K562 (cell line): ENCODE measurements around the gene HTRA3. TPM values are rescaled to one million over a fixed set of nuclear protein-coding genes. Genes with fewer than 3 reads are reported as not detected.

Experiments
- ATAC-seq: fragments of 200-7000 bp; cut with Tn5 transposase; 3 replicates; pipeline ENCODE4 v1.9.1; 2020; ENCODE audit warnings: moderate library complexity
- BruUV-seq: library from RNA; stranded (reverse); fragments of 400-500 nt; replicated peaks from 2 replicates; lab custom pipeline; 2021; lab: Mats Ljungman, UMichigan
- CTCF ChIA-PET: fragments of 300-600 bp; formaldehyde crosslinking; extraction: SDS; loops from one replicate; lab custom pipeline; 2021; ENCODE audit warnings: low intra/inter-chr PET ratio; lab: Yijun Ruan, JAX
- POLR2A ChIA-PET: fragments of 300-600, 350-650 bp; sonication (Branson Sonifier 250); formaldehyde crosslinking; extraction: SDS; loops from one replicate; lab custom pipeline; 2021; ENCODE audit warnings: antibody characterized with exemption, inconsistent platforms; lab: Yijun Ruan, JAX
- DNase-seq, 4 experiments: peaks; one replicate each; pipeline versions ENCODE4 v3.0.0 to v3.0.0-alpha.2; 2011 to 2018; ENCODE audit warnings: low spot score in 3 of 4, mixed read lengths in 3 of 4; ENCODE audit errors: extremely low read depth in 1 of 4
- FAIRE-seq: peaks from 2 replicates; lab custom pipeline; 2011; peaks lifted over from hg19 to GRCh38; lab: Jason Lieb, UNC
- H2AFZ ChIP-seq: 2 replicates; pipeline ENCODE4 v1.6.0; 2011; ENCODE audit warnings: low read depth, low read length, control low read depth, inconsistent platforms
- H3K27ac ChIP-seq: fragments of 200-600 bp; 3 replicates; pipeline ENCODE4 v1.8.0; 2011; ENCODE audit warnings: low read depth, mild to moderate bottlenecking, control low read depth, inconsistent platforms, low read length, moderate library complexity, mixed read lengths; ENCODE audit errors: extremely low read depth
- H3K27me3 ChIP-seq, 2 experiments: fragments of 300-600 bp in 1 of 2; 2 replicates in 1 of 2; 3 replicates in 1 of 2; pipeline versions ENCODE4 v1.6.0 to v1.8.0; 2011; ENCODE audit warnings: inconsistent platforms in 2 of 2, low read length in 2 of 2, mild to moderate bottlenecking in 1 of 2, mixed read lengths in 1 of 2, moderate library complexity in 1 of 2; ENCODE audit not compliant: control insufficient read depth in 2 of 2, insufficient read depth in 2 of 2
- H3K36me3 ChIP-seq: fragments of 300-600 bp; 3 replicates; pipeline ENCODE4 v1.8.0; 2011; ENCODE audit warnings: mild to moderate bottlenecking, low read length, inconsistent platforms; ENCODE audit not compliant: control insufficient read depth, insufficient read depth
- H3K4me1 ChIP-seq, 2 experiments: fragments of 200-600 bp in 1 of 2; replicated peaks in 1 of 2; 2 replicates in 1 of 2; 3 replicates in 1 of 2; pipeline versions ENCODE4 v1.5.1 to v1.8.0; 2011; ENCODE audit warnings: inconsistent platforms in 2 of 2, low read length in 2 of 2, mild to moderate bottlenecking in 1 of 2, mixed read lengths in 1 of 2, moderate library complexity in 1 of 2; ENCODE audit not compliant: control insufficient read depth in 2 of 2, insufficient read depth in 2 of 2
- H3K4me2 ChIP-seq: 2 replicates; pipeline ENCODE4 v1.6.1; 2011; ENCODE audit warnings: low read length, control low read depth, inconsistent platforms, mixed read lengths; ENCODE audit not compliant: insufficient read depth
- H3K4me3 ChIP-seq: fragments of 200-600 bp; sonication (generic), shearing (Covaris generic); 2 replicates; pipeline ENCODE4 v1.5.1; 2016; ENCODE audit warnings: control low read depth, inconsistent platforms
- H3K79me2 ChIP-seq: fragments of 200-600 bp; 3 replicates; pipeline ENCODE4 v1.8.0; 2011; ENCODE audit warnings: low read length, inconsistent platforms; ENCODE audit not compliant: control insufficient read depth, insufficient read depth
- H3K9ac ChIP-seq, 2 experiments: 2 replicates each; pipeline versions ENCODE4 v1.6.0 to v1.6.1; 2011; ENCODE audit warnings: low read depth in 2 of 2, low read length in 2 of 2, control low read depth in 1 of 2, inconsistent platforms in 1 of 2, mild to moderate bottlenecking in 1 of 2, mixed read lengths in 1 of 2; ENCODE audit not compliant: insufficient read depth in 1 of 2
- H3K9me1 ChIP-seq: one replicate; pipeline ENCODE4 v1.6.0; 2011; ENCODE audit warnings: inconsistent platforms, mild to moderate bottlenecking, low read length, moderate library complexity; ENCODE audit not compliant: control insufficient read depth, insufficient read depth
- H3K9me3 ChIP-seq: replicated peaks from 2 replicates; pipeline ENCODE4 v1.5.1; 2011; ENCODE audit warnings: low read depth, low read length, inconsistent platforms; ENCODE audit not compliant: control insufficient read depth, insufficient read depth
- H4K20me1 ChIP-seq: replicated peaks from 2 replicates; pipeline ENCODE4 v1.6.1; 2011; ENCODE audit warnings: low read length, inconsistent platforms, mixed read lengths; ENCODE audit not compliant: control insufficient read depth, insufficient read depth
- E2F5 ChIP-seq: sonication (generic); formaldehyde crosslinking; IDR thresholded peaks from 2 replicates; pipeline ENCODE4 v1.8.0; 2022; ENCODE audit warnings: mild to moderate bottlenecking, missing genetic modification reagents
- MXD1 ChIP-seq: fragments of 250-450 bp; sonication (Bioruptor Pico); IDR thresholded peaks from 2 replicates; pipeline ENCODE4 v1.8.0; 2021; ENCODE audit warnings: borderline replicate concordance, mild to moderate bottlenecking, moderate library complexity; ENCODE audit not compliant: poor library complexity, severe bottlenecking
- TSHZ1 ChIP-seq: fragments of 250-450 bp; sonication (Bioruptor Pico); IDR thresholded peaks from 2 replicates; pipeline ENCODE4 v1.4.0; 2020; ENCODE audit warnings: mild to moderate bottlenecking, moderate library complexity
- ZMIZ1 ChIP-seq, 2 experiments: fragments of 150-350 bp in 1 of 2; IDR thresholded peaks; 2 replicates each; pipeline ENCODE4 v1.6.1; 2012 to 2016; ENCODE audit warnings: low read depth in 2 of 2, low read length in 2 of 2, mild to moderate bottlenecking in 1 of 2, moderate library complexity in 1 of 2
- WGBS: fragments of 100-300 bp; shearing (Covaris generic); methylation state at CpG from one replicate; pipeline ENCODE4 v1.1.6; 2016; ENCODE audit warnings: low coverage, mixed read lengths; ENCODE audit not compliant: insufficient coverage; ENCODE audit errors: missing lambda C conversion rate; 5-methylcytosine and 5-hydroxymethylcytosine counted together
- in situ Hi-C: fragments of 300-500 bp; cut with MboI; formaldehyde crosslinking; loops from 4 replicates; pipeline ENCODE4 v1.15.0; 2018; ENCODE audit warnings: inconsistent platforms, mixed read lengths
- intact Hi-C: fragments of 100-400 bp; cut with micrococcal nuclease; formaldehyde crosslinking; loops from 2 replicates; pipeline ENCODE4 v1.14.2; 2022
- polyA plus RNA-seq, 8 experiments: library from polyadenylated mRNA; depleted of rRNA in 4 of 8; stranded (reverse) in 5 of 8; unstranded in 3 of 8; fragments of >200 nt; fragmentation: Nextera tagmentation in 2 of 8; fragmentation: Illumina TruSeq in 1 of 8; extraction: Ambion mirVana in 2 of 8; extraction: Trizol in 1 of 8; gene quantifications; 2 replicates each; pipeline versions ENCODE4 v1.2.1 to v1.2.3, GENCODE V29; 2011 to 2014; ENCODE audit warnings: inconsistent platforms in 1 of 8, missing spikeins in 1 of 8
- total RNA-seq, 7 experiments: library from RNA; depleted of rRNA in 6 of 7; stranded (reverse); fragments of >200 nt in 6 of 7; fragmentation: Illumina TruSeq in 2 of 7; extraction: Trizol in 2 of 7; gene quantifications; 2 replicates each; pipeline versions ENCODE4 v1.2.1 to v1.2.3, GENCODE V29; 2011 to 2021; ENCODE audit warnings: low replicate concordance in 1 of 7

HTRA3 gene
- total and polyA plus RNA-seq, 9 of the 15 experiments (the other 6 are each of a cell fraction or from before 2014, with no cell fraction given) = 0.04 TPM; not detected in 8

- no peak for ATAC-seq
These were observed 38.2 kb downstream of the HTRA3 start for GRCh38 chr4:8307714-8308113.

More at GRCh38 chr4:8307714-8308113, 38.2 kb downstream of the HTRA3 start:
- H3K27me3 ChIP-seq = peaks cover 0 to 8% of the 10 kb centered on the region in 2 experiments; a peak in 1 of 5 replicates
- no peaks in the 10 kb centered on the region for H3K79me2 ChIP-seq
- H3K4me1 ChIP-seq = peaks cover 20 to 64% of the 10 kb centered on the region in 2 experiments; a peak in 4 of 5 replicates
- H3K4me3 ChIP-seq = no peak overlapping the region
- POLR2A ChIA-PET = interaction anchor here (1.2 to 2.0 kb wide), 2 partner anchors 12 to 21 kb away, joined by 6 read pairs; no protein-coding TSS in a partner anchor
- CTCF ChIA-PET = no interaction called here
- TF ChIP-seq TSHZ1 (CRISPR knock-in tag) (no peak), MXD1 (CRISPR knock-in tag) (no peak), E2F5 (CRISPR knock-in tag) (no peak), ZMIZ1 (IDR thresholded peaks at IDR 0.05; ENCODE audit: low read depth in 2 of 2, low read length in 2 of 2) (no peak)
- TF ChIP-seq, all 486 proteins: peak for 0
- Histone ChIP-seq H4K20me1 (0 out of 2 replicates have a peak, but pooled peaks cover 3% of the 10 kb centered on the region), H3K9ac (no peak overlapping the region), H3K27ac (no peak overlapping the region), H3K4me2 (no peak overlapping the region), H3K9me3 (no peaks in the 10 kb centered on the region), H2AFZ (no peak overlapping the region), H3K9me1 (no peaks in the 10 kb centered on the region), H3K36me3 (no peaks in the 10 kb centered on the region)
- BruUV-seq = no TSS peak
- intact Hi-C loops (loop anchor here (10.0 kb wide), 1 partner anchor 63 kb away; no protein-coding TSS in a partner anchor), in situ Hi-C loops (no loop called here)
- DNase-seq (no peak), FAIRE-seq (no peak)
- WGBS = 68% methylated on average over 7 of the region's 7 CpGs
